Brain pericyte (primary cell): ENCODE measurements around the gene ST6GAL1.
"Not testable (repeated sequence)": the region's sequence is repeated elsewhere in the genome, so short reads cannot be mapped to it uniquely, and the experiment has no call there.

ENCODE experiments used
- DNase-seq: peaks from one replicate; pipeline ENCODE4 v3.0.0-alpha.2; 2012; ENCODE audit warnings: low read depth, low spot score

Gene ST6GAL1

GRCh38 chr3:186930143-186930640 lies at the start of gene ST6GAL1:
Gene ST6GAL1 (plus strand): TSS chr3:186930526. CDS start chr3:187042704, 112,178 bp downstream.
- no peak for DNase-seq

- no peak for DNase-seq
These were observed 48.2 kb upstream of the ST6GAL1 start for GRCh38 chr3:186882150-186882524.

- no peak for DNase-seq
These were observed 47.2 kb upstream of the ST6GAL1 start for GRCh38 chr3:186882881-186883685.

GRCh38 chr3:186883686-186884058 lies 46.7 kb upstream of the ST6GAL1 start:
- DNase-seq: no peak

- DNase-seq: not testable (repeated sequence)
These were observed 45.5 kb upstream of the ST6GAL1 start for GRCh38 chr3:186884868-186885267.

GRCh38 chr3:186886202-186886981 lies 43.9 kb upstream of the ST6GAL1 start:
- DNase-seq: no peak

GRCh38 chr3:186887507-186887938 lies 42.8 kb upstream of the ST6GAL1 start:
- DNase-seq: not testable (repeated sequence)

GRCh38 chr3:186888569-186888968 lies 41.8 kb upstream of the ST6GAL1 start:
- DNase-seq: no peak

GRCh38 chr3:186889698-186890097 lies 40.6 kb upstream of the ST6GAL1 start:
- DNase-seq: not testable (repeated sequence)

- DNase-seq: no peak
These were observed 39.4 kb upstream of the ST6GAL1 start for GRCh38 chr3:186890911-186891310.

GRCh38 chr3:186893071-186893470 lies 37.3 kb upstream of the ST6GAL1 start:
- not testable (repeated sequence) for DNase-seq

- DNase-seq: no peak
These were observed 34.9 kb upstream of the ST6GAL1 start for GRCh38 chr3:186895406-186895805.

- no peak for DNase-seq
These were observed 34.3 kb upstream of the ST6GAL1 start for GRCh38 chr3:186896006-186896405.

- DNase-seq: no peak
These were observed 33.5 kb upstream of the ST6GAL1 start for GRCh38 chr3:186896875-186897274.

GRCh38 chr3:186901135-186901734 lies 29.1 kb upstream of the ST6GAL1 start:
- DNase-seq: no peak

- DNase-seq: no peak
These were observed 28.2 kb upstream of the ST6GAL1 start for GRCh38 chr3:186902154-186902553.

GRCh38 chr3:186902713-186903112 lies 27.6 kb upstream of the ST6GAL1 start:
- DNase-seq: no peak

- not testable (repeated sequence) for DNase-seq
These were observed 26.6 kb upstream of the ST6GAL1 start for GRCh38 chr3:186903676-186904075.

- not testable (repeated sequence) for DNase-seq
These were observed 23.3 kb upstream of the ST6GAL1 start for GRCh38 chr3:186907075-186907474.

- DNase-seq: no peak
These were observed 21.1 kb upstream of the ST6GAL1 start for GRCh38 chr3:186909078-186909853.
